SK-N-SH (cell line): Measurements from ENCODE around the gene OOSP1. TPM values are rescaled to one million over a fixed set of nuclear protein-coding genes. Genes with fewer than 3 reads are reported as not detected.

Experiments
- CTCF ChIA-PET: fragments of 300-600, 350-600 bp; formaldehyde crosslinking; extraction: SDS; loops from one replicate; lab custom pipeline; 2021; lab: Yijun Ruan, JAX
- POLR2A ChIA-PET: fragments of 350-600 bp; sonication (Branson Sonifier 250); formaldehyde crosslinking; extraction: SDS; loops from one replicate; lab custom pipeline; 2020; ENCODE audit warnings: antibody characterized with exemption, inconsistent platforms; lab: Yijun Ruan, JAX
- DNase-seq: peaks from one replicate; pipeline ENCODE4 v3.0.0; 2012
- H2AFZ ChIP-seq: fragments of 200-600 bp; sonication (generic); 2 replicates; pipeline ENCODE4 v1.8.1; 2016; ENCODE audit warnings: antibody characterized with exemption, mild to moderate bottlenecking, low read depth
- H3F3A ChIP-seq: fragments of 200-600 bp; sonication (generic); replicated peaks from 2 replicates; pipeline ENCODE3; 2016; ENCODE audit warnings: antibody characterized with exemption, mild to moderate bottlenecking; ENCODE audit not compliant: insufficient read depth
- H3K27ac ChIP-seq, 2 experiments: fragments of 200-500 bp in 1 of 2; fragments of 200-600 bp in 1 of 2; sonication (Bioruptor generic) in 1 of 2; sonication (generic), shearing (Covaris generic) in 1 of 2; 2 replicates each; pipeline versions ENCODE4 v1.5.1 to v1.6.1; 2014 to 2016; ENCODE audit warnings: low read depth in 2 of 2, inconsistent platforms in 1 of 2, low read length in 1 of 2, mild to moderate bottlenecking in 1 of 2, mixed read lengths in 1 of 2
- H3K27me3 ChIP-seq: fragments of 200-600 bp; sonication (generic), shearing (Covaris generic); 2 replicates; pipeline ENCODE4 v1.6.1; 2016; ENCODE audit warnings: mixed run types; ENCODE audit not compliant: insufficient read depth
- H3K36me3 ChIP-seq, 2 experiments: fragments of 200-500 bp in 1 of 2; fragments of 200-600 bp in 1 of 2; sonication (Bioruptor generic) in 1 of 2; sonication (generic) in 1 of 2; replicated peaks in 1 of 2; 2 replicates each; pipeline versions ENCODE3 to v1.5.1; 2014 to 2016; ENCODE audit warnings: low read length in 1 of 2, mild to moderate bottlenecking in 1 of 2; ENCODE audit not compliant: insufficient read depth in 2 of 2, control insufficient read depth in 1 of 2
- H3K4me1 ChIP-seq, 2 experiments: fragments of 200-500 bp in 1 of 2; fragments of 200-600 bp in 1 of 2; sonication (Bioruptor generic) in 1 of 2; sonication (generic), shearing (Covaris generic) in 1 of 2; 2 replicates each; pipeline versions ENCODE4 v1.5.1 to v1.6.1; 2014 to 2016; ENCODE audit warnings: low read depth in 1 of 2, low read length in 1 of 2, mixed run types in 1 of 2; ENCODE audit not compliant: insufficient read depth in 2 of 2, control insufficient read depth in 1 of 2
- H3K4me2 ChIP-seq: fragments of 200-600 bp; sonication (generic), shearing (Covaris generic); 2 replicates; pipeline ENCODE4 v1.6.1; 2017; ENCODE audit warnings: mixed run types
- H3K4me3 ChIP-seq, 2 experiments: fragments of 200-500 bp in 1 of 2; fragments of 200-600 bp in 1 of 2; sonication (Bioruptor generic) in 1 of 2; sonication (generic), shearing (Covaris generic) in 1 of 2; 2 replicates each; pipeline versions ENCODE4 v1.5.1 to v1.8.1; 2014 to 2016; ENCODE audit warnings: low read depth in 2 of 2, inconsistent platforms in 1 of 2, low read length in 1 of 2, mild to moderate bottlenecking in 1 of 2, mixed read lengths in 1 of 2, moderate library complexity in 1 of 2
- H3K79me2 ChIP-seq: fragments of 200-600 bp; sonication (generic); 2 replicates; pipeline ENCODE4 v1.8.1; 2017; ENCODE audit warnings: mild to moderate bottlenecking; ENCODE audit not compliant: insufficient read depth
- H3K9ac ChIP-seq: fragments of 200-600 bp; sonication (generic); 2 replicates; pipeline ENCODE4 v1.6.1; 2017; ENCODE audit warnings: mixed run types
- H3K9me2 ChIP-seq: fragments of 200-600 bp; sonication (generic); 2 replicates; pipeline ENCODE4 v1.6.1; 2017; ENCODE audit warnings: mixed run types
- H3K9me3 ChIP-seq: fragments of 200-600 bp; sonication (generic); 2 replicates; pipeline ENCODE4 v1.6.1; 2017; ENCODE audit warnings: mixed run types, mild to moderate bottlenecking, moderate library complexity
- H4K20me1 ChIP-seq: fragments of 200-600 bp; sonication (generic); 2 replicates; pipeline ENCODE4 v1.6.1; 2017; ENCODE audit warnings: mild to moderate bottlenecking, mixed run types; ENCODE audit not compliant: insufficient read depth
- EZH2phosphoT487 ChIP-seq: fragments of 200-600 bp; sonication (generic); IDR thresholded peaks from 2 replicates; pipeline ENCODE4 v1.6.1; 2017; ENCODE audit warnings: low read depth, mixed run types, mild to moderate bottlenecking, antibody characterized with exemption, moderate library complexity, borderline replicate concordance
- FOSL2 ChIP-seq: IDR thresholded peaks from 2 replicates; pipeline ENCODE4 v1.4.0; 2012; ENCODE audit warnings: low read depth, mild to moderate bottlenecking, moderate library complexity, borderline replicate concordance
- FOXJ3 ChIP-seq: sonication (generic); formaldehyde crosslinking; IDR thresholded peaks from 2 replicates; pipeline ENCODE4 v1.5.1; 2020; ENCODE audit warnings: mild to moderate bottlenecking, missing genetic modification reagents
- FOXM1 ChIP-seq: IDR thresholded peaks from 2 replicates; pipeline ENCODE4 v1.4.0; 2012; ENCODE audit warnings: low read depth, mild to moderate bottlenecking
- GABPA ChIP-seq: IDR thresholded peaks from 2 replicates; pipeline ENCODE4 v1.4.0; 2012; ENCODE audit warnings: low read depth, mild to moderate bottlenecking
- JUND ChIP-seq: IDR thresholded peaks from 2 replicates; pipeline ENCODE4 v1.4.0; 2012
- MXI1 ChIP-seq: IDR thresholded peaks from 2 replicates; pipeline ENCODE4 v1.6.1; 2012; ENCODE audit warnings: mild to moderate bottlenecking, low read depth, low read length, improper control_type of control experiment
- NFIC ChIP-seq: IDR thresholded peaks from 2 replicates; pipeline ENCODE4 v1.4.0; 2012; ENCODE audit warnings: borderline replicate concordance
- NRF1 ChIP-seq: IDR thresholded peaks from 2 replicates; pipeline ENCODE4 v1.6.1; 2012; ENCODE audit warnings: low read depth, mild to moderate bottlenecking, low read length
- PBX3 ChIP-seq: IDR thresholded peaks from 2 replicates; pipeline ENCODE4; 2012
- REST ChIP-seq: IDR thresholded peaks from 2 replicates; pipeline ENCODE4 v1.6.1; 2012; ENCODE audit warnings: mild to moderate bottlenecking, low read depth, low read length, moderate library complexity
- RFX5 ChIP-seq: IDR thresholded peaks from 2 replicates; pipeline ENCODE4 v1.6.1; 2012; ENCODE audit warnings: mild to moderate bottlenecking, improper control_type of control experiment, low read length
- RXRA ChIP-seq: IDR thresholded peaks from 2 replicates; pipeline ENCODE4 v1.4.0; 2012; ENCODE audit warnings: low read depth, mild to moderate bottlenecking, borderline replicate concordance
- SMC3 ChIP-seq: IDR thresholded peaks from 2 replicates; pipeline ENCODE4 v1.6.1; 2012; ENCODE audit warnings: low read depth, low read length, improper control_type of control experiment
- TAF1 ChIP-seq: IDR thresholded peaks from 2 replicates; pipeline ENCODE4 v1.6.1; 2012; ENCODE audit warnings: low read depth, mild to moderate bottlenecking, low read length, moderate library complexity, borderline replicate concordance
- TCF12 ChIP-seq: IDR thresholded peaks from 2 replicates; pipeline ENCODE4 v1.4.0; 2012
- TEAD4 ChIP-seq: IDR thresholded peaks from 2 replicates; pipeline ENCODE4 v1.4.0; 2012; ENCODE audit warnings: mild to moderate bottlenecking, borderline replicate concordance; ENCODE audit not compliant: insufficient read depth
- USF1 ChIP-seq: IDR thresholded peaks from 2 replicates; pipeline ENCODE4 v1.4.0; 2012; ENCODE audit warnings: low read depth, borderline replicate concordance
- USF2 ChIP-seq: fragments of 150-350 bp; IDR thresholded peaks from 2 replicates; pipeline ENCODE4 v1.6.1; 2017; ENCODE audit warnings: antibody characterized with exemption, low read length, low read depth, borderline replicate concordance
- ZBTB33 ChIP-seq: IDR thresholded peaks from 2 replicates; pipeline ENCODE4 v1.4.0; 2012; ENCODE audit warnings: low read depth, borderline replicate concordance
- WGBS: methylation state at CpG from one replicate; pipeline ENCODE4 v1.1.6; 2017; ENCODE audit warnings: low lambda C conversion rate; 5-methylcytosine and 5-hydroxymethylcytosine counted together
- polyA plus RNA-seq, 3 experiments: library from polyadenylated mRNA; depleted of rRNA; stranded (reverse); fragments of >200 nt; gene quantifications; 2 replicates each; pipeline ENCODE4 v1.2.3, GENCODE V29; 2012

OOSP1 gene
- polyA plus RNA-seq, 1 of the 3 experiments (the other 2 are of a cell fraction): not detected

GRCh38 chr11:59968395-59968783, 30.2 kb downstream of the OOSP1 start (continued):
- TF ChIP-seq TEAD4: no peak

GRCh38 chr11:59973097-59973496, 34.9 kb downstream of the OOSP1 start:
- Histone ChIP-seq H3K27me3 (no peaks in the 10 kb centered on the region), H3K79me2 (no peaks in the 10 kb centered on the region), H3K4me2 (no peak overlapping the region), H3K9me2 (no peaks in the 10 kb centered on the region), H3K9me3 (no peaks in the 10 kb centered on the region), H3K9ac (no peak overlapping the region), H2AFZ (no peak overlapping the region), H4K20me1 (no peaks in the 10 kb centered on the region), H3K27ac (no peak overlapping the region), H3K4me3 (no peak overlapping the region), H3K4me1 (no peaks in the 10 kb centered on the region), H3K36me3 (no peaks in the 10 kb centered on the region), H3F3A (no peaks in the 10 kb centered on the region)
- ChIA-PET CTCF (no interaction called here), POLR2A (no interaction called here)
- 21% methylated on average over 5 of the region's 5 CpGs for WGBS
- no peak for DNase-seq
- no peak for TF ChIP-seq FOSL2
- TF ChIP-seq RXRA: no peak
- TF ChIP-seq JUND: no peak
- TF ChIP-seq USF2: no peak
- no peak for TF ChIP-seq FOXM1
- no peak for TF ChIP-seq FOXJ3 (CRISPR knock-in tag)
- TF ChIP-seq MXI1: no peak
- TF ChIP-seq SMC3: no peak
- no peak for TF ChIP-seq PBX3
- no peak for TF ChIP-seq NFIC
- no peak for TF ChIP-seq NRF1
- TF ChIP-seq GABPA: no peak
- no peak for TF ChIP-seq RFX5
- TF ChIP-seq USF1: no peak
- TF ChIP-seq TAF1: no peak
- TF ChIP-seq REST: no peak
- no peak for TF ChIP-seq ZBTB33
- TF ChIP-seq EZH2phosphoT487: no peak
- no peak for TF ChIP-seq TCF12
- no peak for TF ChIP-seq TEAD4
